NCI-H2107 (cell line): ENCODE data around the gene MMD.
"Not testable (repeated sequence)": the region's sequence is repeated elsewhere in the genome, so short reads cannot be mapped to it uniquely, and the experiment has no call there.

ENCODE experiments used
- DNase-seq: peaks from one replicate; lab custom pipeline; 2025; lab: John Stamatoyannopoulos, UW

MMD gene

GRCh38 chr17:55391764-55392467, 29.7 kb downstream of the MMD start:
- DNase-seq, result no peak

- DNase-seq, result no peak
These were observed 30.3 kb downstream of the MMD start for GRCh38 chr17:55391244-55391757.

DNA sequence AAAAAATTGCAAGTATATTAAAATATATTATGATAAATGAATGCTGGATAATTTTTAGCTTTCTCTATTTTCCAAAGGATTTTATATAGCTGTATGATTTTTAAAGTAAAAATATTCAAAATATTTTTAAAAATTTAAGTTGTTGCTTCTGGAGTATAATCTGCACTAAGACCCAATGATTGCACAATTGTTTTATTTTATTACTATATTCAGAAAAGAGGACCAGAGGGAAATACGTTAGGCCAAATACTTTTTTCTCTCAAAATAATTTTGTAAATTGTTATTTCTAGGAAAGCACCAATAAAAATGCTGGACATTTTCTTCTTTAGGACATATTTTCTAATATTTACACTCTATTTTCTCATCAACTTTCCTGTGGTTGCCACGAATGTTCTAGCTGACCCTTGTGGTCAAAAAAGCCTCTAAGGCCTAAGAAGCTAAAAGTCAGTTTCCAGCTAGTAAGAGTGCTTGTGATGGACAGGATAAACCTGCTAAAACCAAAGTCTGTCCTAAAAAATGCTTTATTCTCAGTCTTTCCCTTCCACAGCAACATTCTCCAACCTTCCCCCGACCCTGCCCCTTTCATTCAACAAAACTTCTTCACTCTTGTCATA, 31.2 kb downstream of the MMD start:
- DNase-seq, result no peak

GRCh38 chr17:55389715-55390114, 31.9 kb downstream of the MMD start:
- not testable (repeated sequence) for DNase-seq

DNA sequence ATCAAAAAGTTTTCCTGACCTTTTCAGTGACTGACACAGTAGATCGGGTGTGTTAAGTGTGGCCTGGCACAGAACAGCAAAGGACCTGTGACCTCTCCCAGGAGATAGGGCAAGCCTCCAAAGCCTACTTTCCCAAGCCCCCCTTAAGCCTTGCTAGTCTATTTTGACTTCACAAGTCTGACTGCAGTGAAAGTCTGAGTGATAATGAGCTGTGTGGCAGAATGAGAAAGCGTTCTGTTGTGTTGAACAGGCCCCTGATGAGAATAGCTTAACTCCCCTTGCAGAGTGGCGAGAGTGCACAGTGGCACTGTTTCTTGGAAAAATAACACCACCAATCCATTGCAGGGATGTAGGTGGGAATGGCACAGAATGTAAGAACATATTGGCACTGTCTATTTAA, 32.8 kb downstream of the MMD start:
- no peak for DNase-seq

- DNase-seq, result no peak
These were observed 34.8 kb downstream of the MMD start for GRCh38 chr17:55386796-55387332.

DNA sequence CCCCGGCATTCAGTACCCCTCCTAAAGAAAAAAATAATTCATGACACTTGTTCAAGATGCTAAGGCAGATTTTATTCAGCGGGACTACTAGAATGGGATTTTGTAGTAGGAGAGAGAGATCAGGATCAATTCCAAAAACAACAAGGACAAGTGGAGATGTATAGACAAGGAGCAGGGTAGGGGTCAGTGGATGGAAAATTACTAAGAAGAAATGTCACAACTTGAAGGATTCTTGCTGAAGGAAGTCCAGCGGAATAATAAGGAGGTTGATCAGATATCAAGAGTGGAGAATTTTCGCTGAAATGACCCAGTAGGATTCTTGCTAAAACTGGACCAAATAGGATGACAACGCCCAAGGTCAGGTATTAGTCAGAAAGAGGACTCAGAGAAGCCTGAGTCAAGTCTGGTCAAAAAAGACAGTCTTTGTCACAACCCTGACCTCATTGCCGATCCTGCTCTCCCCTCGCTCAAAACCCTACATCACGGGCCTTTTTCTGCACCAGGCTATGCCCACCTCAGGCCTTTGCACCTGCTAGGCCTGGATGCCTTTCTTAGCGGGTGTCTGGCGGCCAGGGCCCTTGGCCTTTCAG, 36.9 kb downstream of the MMD start:
- DNase-seq, result no peak

GRCh38 chr17:55383771-55384642, 37.6 kb downstream of the MMD start:
- DNase-seq, result no peak

DNA sequence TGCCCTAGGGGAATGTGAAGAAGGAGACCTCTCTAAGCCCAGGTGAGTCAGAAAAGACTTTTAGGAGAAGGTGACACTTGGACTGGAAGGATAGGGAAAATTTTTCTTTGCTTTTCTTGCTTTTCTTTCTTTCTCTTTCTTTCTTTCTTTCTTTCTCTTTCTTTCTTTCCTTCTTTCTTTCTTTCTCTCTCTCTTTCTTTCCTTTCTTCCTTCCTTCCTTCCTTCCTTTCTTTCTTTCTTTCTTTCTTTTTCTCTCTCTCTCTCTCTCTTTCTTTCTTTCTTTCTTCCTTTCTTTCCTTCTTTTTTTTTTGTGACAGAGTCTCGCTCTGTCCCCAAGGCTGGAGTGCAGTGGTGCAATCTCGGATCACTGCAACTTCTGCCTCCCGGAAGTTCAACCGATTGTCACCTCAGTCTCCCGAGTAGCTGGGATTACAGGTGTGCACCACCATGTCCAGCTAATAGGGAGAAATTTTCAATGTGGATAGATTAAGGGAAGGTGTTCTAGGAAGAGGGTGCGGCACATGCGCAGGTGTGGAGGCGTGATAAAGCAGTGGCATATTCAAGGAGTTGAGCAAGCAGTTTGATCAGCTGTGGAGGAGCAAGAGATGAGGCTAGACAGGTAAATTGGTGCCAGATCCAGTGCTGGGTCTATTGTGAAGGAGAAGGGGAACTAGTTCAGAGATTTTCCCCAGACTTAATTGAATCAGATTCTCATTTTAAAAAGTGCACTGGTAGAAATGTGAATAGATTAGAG, 40.4 kb downstream of the MMD start:
- DNase-seq, result no peak

- DNase-seq, result no peak
These were observed 43.9 kb downstream of the MMD start for GRCh38 chr17:55377671-55378275.

DNA sequence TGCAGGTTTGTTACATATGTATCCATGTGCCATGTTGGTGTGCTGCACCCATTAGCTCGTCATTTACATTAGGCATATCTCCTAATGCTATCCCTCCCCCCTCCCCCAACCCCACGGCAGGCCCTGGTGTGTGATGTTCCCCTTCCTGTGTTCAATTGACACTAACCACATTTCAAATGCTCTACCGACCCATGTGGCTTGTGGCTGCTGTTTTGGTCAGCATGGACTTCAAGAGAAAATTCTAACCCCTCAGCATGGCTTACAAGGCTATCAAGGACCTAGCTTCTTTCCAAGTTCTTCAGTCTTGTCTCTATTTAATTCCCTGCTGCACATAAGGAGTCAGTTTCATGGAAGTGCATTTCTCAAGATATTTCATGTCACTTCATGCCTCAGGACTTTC, 52.9 kb downstream of the MMD start:
- no peak for DNase-seq

- DNase-seq, result no peak
These were observed 55.6 kb downstream of the MMD start for GRCh38 chr17:55366020-55366481.

- DNase-seq, result no peak
These were observed 58.6 kb downstream of the MMD start for GRCh38 chr17:55363033-55363432.

DNA sequence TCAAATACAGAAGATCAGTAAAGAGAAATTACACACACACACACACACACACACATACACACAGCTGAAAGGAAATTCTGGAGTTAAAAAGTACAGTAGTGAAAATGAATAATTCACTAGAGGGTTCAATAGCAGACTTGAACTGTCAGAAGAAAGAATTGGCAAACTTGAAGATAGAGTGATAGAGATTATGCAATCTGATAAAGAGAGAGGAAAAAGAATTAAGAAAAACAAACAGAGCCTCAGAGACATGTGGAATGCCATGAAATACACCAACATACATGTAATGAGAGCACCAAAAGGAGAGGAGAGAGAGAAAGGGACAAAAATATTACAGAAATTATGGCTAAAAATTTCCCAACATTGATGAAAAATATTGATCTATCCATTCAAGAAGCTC, 60.7 kb downstream of the MMD start:
- no peak for DNase-seq

DNA sequence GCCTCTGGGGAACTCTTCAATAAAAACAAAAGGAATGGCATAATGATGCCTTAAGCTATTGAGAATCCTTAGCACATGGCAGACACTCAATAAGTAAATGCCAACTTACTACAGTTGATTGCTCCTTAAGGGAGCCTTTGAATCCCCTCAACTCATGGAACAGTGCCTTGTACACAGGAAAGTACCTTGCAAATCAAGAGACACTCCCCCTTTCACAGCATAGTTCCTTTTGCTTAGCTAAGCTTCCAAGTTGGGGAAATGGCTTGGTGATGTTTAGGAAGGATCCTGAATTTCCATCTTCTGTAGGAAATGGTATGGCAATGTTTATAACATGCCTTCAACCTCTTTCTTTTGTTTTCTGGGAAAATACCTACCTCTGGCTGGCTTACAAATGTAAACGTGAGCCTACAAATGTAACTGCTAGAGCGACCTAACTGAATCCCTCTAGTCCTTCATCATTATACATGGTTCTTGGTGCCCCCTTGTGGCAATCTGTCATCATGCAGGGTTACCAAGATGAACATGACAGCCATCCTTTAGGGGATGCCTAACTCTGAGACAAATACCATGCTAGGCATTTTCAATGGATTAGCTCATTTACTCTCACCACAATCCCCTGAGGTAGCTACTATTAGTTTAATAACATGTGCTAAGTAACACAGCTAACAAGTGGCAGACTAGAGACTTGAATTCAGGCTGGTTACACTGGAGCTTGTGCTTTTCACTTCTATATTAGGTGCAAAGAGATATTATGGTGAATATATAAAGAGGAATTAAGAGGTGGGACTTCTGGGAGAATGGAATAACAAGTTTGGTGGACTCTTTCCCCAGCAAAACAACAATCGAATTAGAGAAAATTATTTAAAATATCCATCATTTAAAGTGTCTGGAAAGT, 65.0 kb downstream of the MMD start:
- peak; percentile 1 for DNase-seq

GRCh38 chr17:55354941-55355340, 66.7 kb downstream of the MMD start:
- no peak for DNase-seq

GRCh38 chr17:55354010-55354409, 67.6 kb downstream of the MMD start:
- no peak for DNase-seq

DNA sequence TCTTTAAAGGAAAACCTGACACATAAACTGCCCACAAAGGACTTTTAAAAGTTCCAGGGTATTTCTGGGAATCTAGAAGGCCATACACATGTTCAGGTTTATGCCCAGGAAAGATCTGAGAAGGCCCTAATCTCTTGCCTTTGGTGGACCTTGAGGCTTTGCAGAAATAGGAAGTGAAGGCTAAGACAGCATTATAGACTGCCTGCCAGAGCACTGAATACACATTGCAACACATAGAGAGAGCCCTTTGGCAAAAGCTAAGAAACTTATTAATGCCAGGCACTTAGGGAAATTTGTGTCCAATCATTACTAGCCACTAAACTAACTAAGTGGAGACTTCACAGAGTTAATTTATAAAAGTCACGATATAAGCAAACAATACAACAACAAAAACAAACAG, 70.4 kb downstream of the MMD start:
- no peak for DNase-seq

DNA sequence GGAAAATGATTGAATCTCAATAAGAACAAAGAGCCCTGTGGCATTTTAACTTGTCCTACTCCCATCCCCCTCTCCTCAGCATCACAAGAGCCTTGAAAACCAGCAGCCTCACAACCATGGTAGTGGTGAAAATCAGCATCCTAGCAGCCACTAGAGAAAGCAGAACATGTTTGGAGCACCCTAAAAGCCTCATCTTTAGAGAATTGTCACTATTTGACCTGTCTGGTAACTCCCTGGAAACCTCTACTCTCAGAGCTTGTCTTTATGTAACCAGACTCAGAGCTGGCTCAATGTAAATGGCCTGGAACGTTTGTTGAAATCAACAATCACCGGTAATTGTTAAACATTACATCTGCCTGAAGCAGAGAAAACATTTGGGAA, 70.8 kb downstream of the MMD start:
- no peak for DNase-seq
